Trophoblast cell (in vitro differentiated cells and primary cell): Measurements from ENCODE around the gene POLR2L.

ENCODE experiments used
- DNase-seq, 2 donors: peaks; one replicate each; pipeline ENCODE4 v3.0.0-alpha.2; 2016
- H2AFZ ChIP-seq: 2 replicates; pipeline ENCODE4 v1.6.1; 2013; ENCODE audit warnings: low read length, moderate library complexity, mild to moderate bottlenecking; ENCODE audit not compliant: insufficient read depth, poor library complexity
- H2AK5ac ChIP-seq: 2 replicates; pipeline ENCODE4 v1.6.1; 2013; ENCODE audit warnings: mild to moderate bottlenecking, low read length
- H2BK120ac ChIP-seq: 2 replicates; pipeline ENCODE4 v1.6.1; 2013; ENCODE audit warnings: low read length, mild to moderate bottlenecking, moderate library complexity; ENCODE audit not compliant: insufficient read depth, poor library complexity
- H2BK12ac ChIP-seq: 2 replicates; pipeline ENCODE4 v1.6.1; 2013; ENCODE audit warnings: mild to moderate bottlenecking, low read length, moderate library complexity
- H2BK5ac ChIP-seq: 2 replicates; pipeline ENCODE4 v1.6.1; 2013; ENCODE audit warnings: low read length, low read depth, moderate library complexity, mild to moderate bottlenecking; ENCODE audit not compliant: poor library complexity
- H3K14ac ChIP-seq: 2 replicates; pipeline ENCODE4 v1.6.1; 2013; ENCODE audit warnings: mild to moderate bottlenecking, low read length
- H3K18ac ChIP-seq: 2 replicates; pipeline ENCODE4 v1.6.1; 2013; ENCODE audit warnings: mild to moderate bottlenecking, low read length
- H3K23ac ChIP-seq: 2 replicates; pipeline ENCODE4 v1.6.1; 2013; ENCODE audit warnings: low read length
- H3K27ac ChIP-seq: 2 replicates; pipeline ENCODE4 v1.5.1; 2013; ENCODE audit warnings: low read depth, mild to moderate bottlenecking, inconsistent platforms, low read length, moderate library complexity
- H3K27me3 ChIP-seq: 2 replicates; pipeline ENCODE4 v1.6.1; 2013; ENCODE audit warnings: inconsistent platforms, mild to moderate bottlenecking, low read length, moderate library complexity; ENCODE audit not compliant: insufficient read depth
- H3K36me3 ChIP-seq, 2 experiments: 1 replicate in 1 of 2; 2 replicates in 1 of 2; pipeline ENCODE4 v1.6.1; 2013; ENCODE audit warnings: low read length in 2 of 2, mild to moderate bottlenecking in 2 of 2, moderate library complexity in 1 of 2; ENCODE audit not compliant: insufficient read depth in 2 of 2, control insufficient read depth in 1 of 2
- H3K4ac ChIP-seq: 2 replicates; pipeline ENCODE4 v1.6.1; 2013; ENCODE audit warnings: low read depth, mild to moderate bottlenecking, low read length, moderate library complexity
- H3K4me1 ChIP-seq, 2 experiments: 1 replicate in 1 of 2; 2 replicates in 1 of 2; pipeline ENCODE4 v1.6.1; 2013; ENCODE audit warnings: low read length in 2 of 2, mild to moderate bottlenecking in 2 of 2, moderate library complexity in 1 of 2; ENCODE audit not compliant: insufficient read depth in 2 of 2, control insufficient read depth in 1 of 2
- H3K4me2 ChIP-seq: 2 replicates; pipeline ENCODE4 v1.6.1; 2013; ENCODE audit warnings: inconsistent platforms, mild to moderate bottlenecking, low read length, moderate library complexity
- H3K4me3 ChIP-seq: 2 replicates; pipeline ENCODE4 v1.5.1; 2013; ENCODE audit warnings: mild to moderate bottlenecking, low read depth, low read length, inconsistent platforms
- H3K79me1 ChIP-seq: one replicate; pipeline ENCODE4 v1.6.1; 2013; ENCODE audit warnings: low read length
- H3K79me2 ChIP-seq: 2 replicates; pipeline ENCODE4 v1.6.1; 2013; ENCODE audit warnings: low read length, mild to moderate bottlenecking; ENCODE audit not compliant: control insufficient read depth, insufficient read depth, poor library complexity
- H3K9ac ChIP-seq: 2 replicates; pipeline ENCODE4 v1.6.1; 2013; ENCODE audit warnings: mild to moderate bottlenecking, low read length
- H3K9me3 ChIP-seq: 2 replicates; pipeline ENCODE4 v1.6.1; 2013; ENCODE audit warnings: low read depth, mild to moderate bottlenecking, control low read depth, inconsistent platforms, low read length; ENCODE audit not compliant: insufficient read depth
- H4K12ac ChIP-seq: 2 replicates; pipeline ENCODE4 v1.6.1; 2013; ENCODE audit warnings: low read depth, mild to moderate bottlenecking, low read length, moderate library complexity
- H4K8ac ChIP-seq: 2 replicates; pipeline ENCODE4 v1.6.1; 2013; ENCODE audit warnings: low read depth, mild to moderate bottlenecking, low read length, moderate library complexity
- H4K91ac ChIP-seq: one replicate; pipeline ENCODE4 v1.6.1; 2013; ENCODE audit warnings: low read depth, mild to moderate bottlenecking, low read length, moderate library complexity
- WGBS: extraction: QIAGEN DNeasy Blood & Tissue Kit; methylation state at CpG from one replicate; pipeline ENCODE4 v1.1.7; 2013; ENCODE audit warnings: missing lambda C conversion rate; ENCODE audit not compliant: insufficient read length, insufficient coverage; ENCODE audit errors: extremely low coverage; 5-methylcytosine and 5-hydroxymethylcytosine counted together

POLR2L gene

GRCh38 chr11:797296-798092 lies 44.8 kb downstream of the POLR2L start:
- Histone ChIP-seq H3K18ac (peak overlapping the region; percentile 94), H4K8ac (peak overlapping the region; percentile 91), H3K23ac (no peak overlapping the region), H3K9ac (peak overlapping the region; percentile 83), H3K36me3 (peaks cover 56 to 58% of the 10 kb centered on the region in 2 experiments), H3K4me3 (peak overlapping the region; percentile 88), H3K79me2 (peaks cover 6% of the 10 kb centered on the region), H2AFZ (peak overlapping the region; percentile 80), H4K91ac (peak overlapping the region; percentile 90), H3K9me3 (peaks cover 5% of the 10 kb centered on the region), H3K27ac (peak overlapping the region; percentile 50), H2BK12ac (no peak overlapping the region), H3K79me1 (peaks cover 6% of the 10 kb centered on the region), H2AK5ac (peak overlapping the region; percentile 40), H3K4ac (peak overlapping the region; percentile 63), H3K4me2 (peak overlapping the region; percentile 92), H4K12ac (peak overlapping the region; percentile 65), H3K27me3 (no peaks in the 10 kb centered on the region), H3K4me1 (peaks cover 14 to 17% of the 10 kb centered on the region in 2 experiments), H2BK5ac (peak overlapping the region; percentile 51), H2BK120ac (peak overlapping the region; percentile 20), H3K14ac (peak overlapping the region; percentile 85)
- no peak for DNase-seq
- WGBS: no CpG with 5 or more reads among the region's 57 CpGs

GRCh38 chr11:796565-797295 lies 45.6 kb downstream of the POLR2L start:
- peaks cover 14 to 17% of the 10 kb centered on the region in 2 experiments for H3K4me1 ChIP-seq
- WGBS: no CpG with 5 or more reads among the region's 18 CpGs

DNA sequence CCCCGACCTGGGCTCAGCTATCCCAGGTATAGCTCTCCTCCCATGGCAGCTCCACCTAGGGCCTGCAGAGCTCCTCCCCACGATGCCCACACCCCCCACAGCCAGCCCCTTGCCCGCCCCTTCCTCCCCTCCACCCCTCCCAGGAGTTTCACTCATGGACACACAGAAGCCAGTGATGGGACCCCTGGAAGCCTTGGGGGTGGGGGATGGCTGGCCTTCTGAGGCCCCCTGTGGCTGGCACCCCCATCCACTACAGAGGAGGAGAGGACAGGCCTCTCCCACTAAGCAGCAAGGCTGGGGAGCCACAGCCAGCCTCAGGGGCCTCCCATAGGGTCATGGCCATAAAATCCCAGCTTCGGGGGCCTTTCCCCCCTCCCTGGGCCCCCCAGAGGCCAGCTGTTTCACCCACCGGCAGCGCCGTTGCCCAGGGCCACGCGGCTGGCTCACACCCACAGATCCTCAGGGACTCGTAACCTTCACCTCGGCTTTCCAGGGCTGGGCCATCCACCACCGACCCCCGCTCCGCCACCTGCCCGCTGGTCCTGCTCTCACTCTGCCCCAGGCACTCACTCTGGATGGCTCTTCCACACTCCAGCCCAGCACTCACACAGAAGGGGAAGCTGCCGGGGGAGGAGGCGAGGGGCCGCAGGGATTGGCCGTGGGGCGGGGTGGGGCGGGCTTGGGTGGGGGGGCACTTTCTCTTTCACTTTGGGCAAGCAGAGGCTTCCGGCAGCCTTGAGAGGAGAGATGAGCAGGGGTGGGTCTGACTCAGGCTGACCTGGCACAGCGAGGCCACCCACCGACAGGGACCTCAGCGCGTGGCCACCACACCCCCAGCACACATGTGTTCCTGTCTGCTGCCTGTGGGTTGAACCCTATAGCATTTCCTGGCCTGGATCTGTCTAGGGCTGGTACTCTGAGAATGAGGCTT lies 46.4 kb downstream of the POLR2L start:
- no peak overlapping the region for H4K8ac ChIP-seq
- no peak overlapping the region for H3K4me2 ChIP-seq
- no peak overlapping the region for H2BK5ac ChIP-seq
- DNase-seq: peak in 1 of 2 donors; percentile 38
- no peak overlapping the region for H2AK5ac ChIP-seq
- no peak overlapping the region for H3K23ac ChIP-seq
- H3K4me1 ChIP-seq: peaks cover 14 to 17% of the 10 kb centered on the region in 2 experiments
- H3K79me2 ChIP-seq: peaks cover 6% of the 10 kb centered on the region
- no peak overlapping the region for H4K91ac ChIP-seq
- no peak overlapping the region for H3K27ac ChIP-seq
- no peak overlapping the region for H3K14ac ChIP-seq
- peak overlapping the region; percentile 11 for H3K18ac ChIP-seq
- no peak overlapping the region for H2BK12ac ChIP-seq
- no peak overlapping the region for H3K4ac ChIP-seq
- H2BK120ac ChIP-seq: no peak overlapping the region
- H3K9me3 ChIP-seq: no peaks in the 10 kb centered on the region
- no peak overlapping the region for H2AFZ ChIP-seq
- no CpG with 5 or more reads among the region's 26 CpGs for WGBS
- H3K27me3 ChIP-seq: no peaks in the 10 kb centered on the region
- no peak overlapping the region for H4K12ac ChIP-seq
- peaks cover 6% of the 10 kb centered on the region for H3K79me1 ChIP-seq
- H3K9ac ChIP-seq: no peak overlapping the region
- H3K36me3 ChIP-seq: peaks cover 56 to 57% of the 10 kb centered on the region in 2 experiments
- H3K4me3 ChIP-seq: no peak overlapping the region

More at GRCh38 chr11:796565-797295, 45.6 kb downstream of the POLR2L start:
- peak overlapping the region; percentile 91 for H4K8ac ChIP-seq
- H3K9me3 ChIP-seq: peaks cover 1% of the 10 kb centered on the region
- H3K9ac ChIP-seq: peak overlapping the region; percentile 0
- H3K27ac ChIP-seq: no peak overlapping the region
- H3K27me3 ChIP-seq: no peaks in the 10 kb centered on the region
- H3K4ac ChIP-seq: no peak overlapping the region
- H3K14ac ChIP-seq: peak overlapping the region; percentile 2
- peak overlapping the region; percentile 34 for H2AK5ac ChIP-seq
- H2AFZ ChIP-seq: no peak overlapping the region
- peak overlapping the region; percentile 21 for H4K91ac ChIP-seq
- H3K79me1 ChIP-seq: peaks cover 6% of the 10 kb centered on the region
- H3K18ac ChIP-seq: peak overlapping the region; percentile 3
- peak in 1 of 2 donors; percentile 40 for DNase-seq
- H4K12ac ChIP-seq: peak overlapping the region; percentile 66
- H2BK12ac ChIP-seq: no peak overlapping the region
- peak overlapping the region; percentile 88 for H3K4me3 ChIP-seq
- H3K4me2 ChIP-seq: peak overlapping the region; percentile 92
- H3K23ac ChIP-seq: no peak overlapping the region
- peaks cover 56 to 58% of the 10 kb centered on the region in 2 experiments for H3K36me3 ChIP-seq
- H2BK120ac ChIP-seq: no peak overlapping the region
- peaks cover 6% of the 10 kb centered on the region for H3K79me2 ChIP-seq
- H2BK5ac ChIP-seq: no peak overlapping the region
